A549 (cell line): ENCODE results near the gene NGFR. TPM values are rescaled to one million over a fixed set of nuclear protein-coding genes. Genes with fewer than 3 reads are reported as not detected.

Source experiments
- ATAC-seq, 2 experiments: fragments of 200-7000 bp in 1 of 2; fragments of >200 bp in 1 of 2; cut with Nextera tagmentation in 1 of 2; cut with Tn5 transposase in 1 of 2; 3 replicates each; pipeline versions ENCODE4 v1.8.0 to v1.9.1; 2018 to 2020; ENCODE audit warnings: mild to moderate bottlenecking in 1 of 2, moderate library complexity in 1 of 2
- CTCF ChIA-PET: fragments of 300-600 bp; sonication (Branson Sonifier 250); formaldehyde crosslinking; extraction: SDS; loops from one replicate; lab custom pipeline; 2021; ENCODE audit warnings: antibody characterized with exemption, inconsistent platforms; lab: Yijun Ruan, JAX
- POLR2A ChIA-PET: fragments of 350-600 bp; formaldehyde crosslinking; extraction: SDS; loops from one replicate; lab custom pipeline; 2021; ENCODE audit warnings: antibody characterized with exemption, inconsistent platforms; lab: Yijun Ruan, JAX
- DNase-seq, 2 experiments: peaks; one replicate each; pipeline versions ENCODE4 v3.0.0 to v3.0.0-alpha.2; 2011 to 2016; ENCODE audit warnings: low read depth in 1 of 2, low spot score in 1 of 2
- FAIRE-seq: peaks from 2 replicates; lab custom pipeline; 2011; peaks lifted over from hg19 to GRCh38; lab: Jason Lieb, UNC
- H3K27ac ChIP-seq, 2 experiments: fragments of >200 bp; sonication (Bioruptor Twin); formaldehyde crosslinking; 3 replicates each; pipeline ENCODE4 v1.5.1; 2016 to 2017
- H3K4me1 ChIP-seq: fragments of >200 bp; sonication (Bioruptor Twin); formaldehyde crosslinking; 3 replicates; pipeline ENCODE4 v1.6.1; 2016
- H3K4me2 ChIP-seq: fragments of >200 bp; sonication (Bioruptor Twin); formaldehyde crosslinking; 3 replicates; pipeline ENCODE4 v1.6.1; 2016
- H3K4me3 ChIP-seq: fragments of >200 bp; sonication (Bioruptor Twin); formaldehyde crosslinking; 3 replicates; pipeline ENCODE4 v1.5.1; 2016
- H3K9me3 ChIP-seq: fragments of >200 bp; sonication (Bioruptor Twin); formaldehyde crosslinking; 3 replicates; pipeline ENCODE4 v1.6.1; 2016
- BHLHE40 ChIP-seq: IDR thresholded peaks from 2 replicates; pipeline ENCODE4 v1.6.1; 2012; ENCODE audit warnings: low read depth, low read length, inconsistent platforms
- CBX8 ChIP-seq: fragments of 200-600 bp; sonication (generic); IDR thresholded peaks from 2 replicates; pipeline ENCODE4 v1.6.1; 2016
- CEBPB ChIP-seq, 2 experiments: fragments of >200 bp in 1 of 2; sonication (Bioruptor Twin) in 1 of 2; formaldehyde crosslinking in 1 of 2; IDR thresholded peaks; 2 replicates each; pipeline ENCODE4 v1.6.1; 2012 to 2016
- EHF ChIP-seq: fragments of 250-450 bp; sonication (Bioruptor Pico); IDR thresholded peaks from 2 replicates; pipeline ENCODE4 v1.5.0; 2020; ENCODE audit warnings: mild to moderate bottlenecking
- ELK1 ChIP-seq: fragments of 150-350 bp; IDR thresholded peaks from 2 replicates; pipeline ENCODE4 v1.6.1; 2014; ENCODE audit warnings: low read depth, mild to moderate bottlenecking, low read length
- FOSB ChIP-seq: fragments of 250-450 bp; sonication (Bioruptor Pico); IDR thresholded peaks from 2 replicates; pipeline ENCODE4 v1.5.0; 2020; ENCODE audit warnings: mild to moderate bottlenecking, moderate library complexity
- FOSL2 ChIP-seq, 2 experiments: fragments of 450-650 bp in 1 of 2; fragments of >200 bp in 1 of 2; sonication (Bioruptor Twin) in 1 of 2; formaldehyde crosslinking; IDR thresholded peaks; 2 replicates each; pipeline versions ENCODE4 v1.5.0 to v1.6.1; 2016 to 2020; ENCODE audit warnings: mild to moderate bottlenecking in 1 of 2, moderate library complexity in 1 of 2
- FOXS1 ChIP-seq: fragments of 250-450 bp; sonication (Bioruptor Pico); IDR thresholded peaks from 2 replicates; pipeline ENCODE4 v1.5.0; 2020; ENCODE audit warnings: mild to moderate bottlenecking, moderate library complexity
- GATA3 ChIP-seq: IDR thresholded peaks from 2 replicates; pipeline ENCODE4 v1.6.1; 2012; ENCODE audit warnings: borderline replicate concordance
- HDAC2 ChIP-seq: fragments of 200-600 bp; sonication (generic); IDR thresholded peaks from 2 replicates; pipeline ENCODE4 v1.6.1; 2016
- HEYL ChIP-seq: fragments of 250-450 bp; sonication (Bioruptor Pico); IDR thresholded peaks from 2 replicates; pipeline ENCODE4 v1.8.0; 2021; ENCODE audit warnings: mild to moderate bottlenecking, moderate library complexity
- HOXB5 ChIP-seq: fragments of 250-450 bp; sonication (Bioruptor Pico); IDR thresholded peaks from 2 replicates; pipeline ENCODE4 v1.5.0; 2020; ENCODE audit warnings: mild to moderate bottlenecking, moderate library complexity
- JUN ChIP-seq, 2 experiments: fragments of >200 bp; sonication (Bioruptor Twin); formaldehyde crosslinking; IDR thresholded peaks; 2 replicates in 1 of 2; 3 replicates in 1 of 2; pipeline ENCODE4 v1.6.1; 2016 to 2017
- JUNB ChIP-seq: fragments of >200 bp; sonication (Bioruptor Twin); formaldehyde crosslinking; IDR thresholded peaks from 2 replicates; pipeline ENCODE4 v1.6.1; 2016
- MAFK ChIP-seq: fragments of 450-650 bp; IDR thresholded peaks from 2 replicates; pipeline ENCODE4 v1.6.1; 2014; ENCODE audit not compliant: partially characterized antibody
- MYC ChIP-seq: IDR thresholded peaks from 2 replicates; pipeline ENCODE4 v1.6.1; 2012; ENCODE audit warnings: mild to moderate bottlenecking, inconsistent platforms, low read length, improper control_type of control experiment, borderline replicate concordance
- NFE2L2 ChIP-seq: fragments of 150-350 bp; conservative IDR thresholded peaks from 2 replicates; pipeline ENCODE4 v1.6.1; 2014; ENCODE audit warnings: low read length
- PBX3 ChIP-seq: IDR thresholded peaks from 2 replicates; pipeline ENCODE4 v1.6.1; 2012
- PHF8 ChIP-seq: fragments of 200-600 bp; sonication (generic); IDR thresholded peaks from 2 replicates; pipeline ENCODE4 v1.6.1; 2016; ENCODE audit warnings: low read depth, mild to moderate bottlenecking, antibody characterized with exemption, moderate library complexity, borderline replicate concordance
- POLR2AphosphoS2 ChIP-seq: conservative IDR thresholded peaks from 2 replicates; pipeline ENCODE4 v1.6.1; 2012; ENCODE audit warnings: low read length, improper control_type of control experiment, inconsistent platforms
- RARB ChIP-seq: fragments of 250-450 bp; sonication (Bioruptor Pico); IDR thresholded peaks from 2 replicates; pipeline ENCODE4 v1.8.0; 2021; ENCODE audit warnings: mild to moderate bottlenecking, moderate library complexity
- REST ChIP-seq: fragments of 200-600 bp; sonication (generic); IDR thresholded peaks from 2 replicates; pipeline ENCODE4 v1.6.1; 2016; ENCODE audit warnings: antibody characterized with exemption, mild to moderate bottlenecking, moderate library complexity
- SMC3 ChIP-seq: fragments of >200 bp; sonication (Bioruptor Twin); formaldehyde crosslinking; IDR thresholded peaks from 3 replicates; pipeline ENCODE4 v1.6.1; 2018; ENCODE audit warnings: inconsistent platforms
- TFCP2L1 ChIP-seq: fragments of 250-450 bp; sonication (Bioruptor Pico); IDR thresholded peaks from 2 replicates; pipeline ENCODE4 v1.5.0; 2021; ENCODE audit warnings: mild to moderate bottlenecking
- TP53 ChIP-seq: fragments of 250-450 bp; sonication (Bioruptor Pico); IDR thresholded peaks from 2 replicates; pipeline ENCODE4 v1.5.0; 2021; ENCODE audit warnings: mild to moderate bottlenecking, moderate library complexity
- USF2 ChIP-seq: fragments of 450-650 bp; IDR thresholded peaks from 2 replicates; pipeline ENCODE4 v1.6.1; 2014; ENCODE audit warnings: antibody characterized with exemption
- ZFP36 ChIP-seq: fragments of 450-650 bp; IDR thresholded peaks from 2 replicates; pipeline ENCODE4 v1.6.1; 2014; ENCODE audit warnings: borderline replicate concordance; ENCODE audit not compliant: partially characterized antibody
- ZSCAN20 ChIP-seq: fragments of 250-450 bp; sonication (Bioruptor Pico); IDR thresholded peaks from 2 replicates; pipeline ENCODE4 v1.8.0; 2022; ENCODE audit warnings: mild to moderate bottlenecking, moderate library complexity
- WGBS: methylation state at CpG from one replicate; pipeline ENCODE4 v1.1.6; 2017; ENCODE audit errors: missing lambda C conversion rate; 5-methylcytosine and 5-hydroxymethylcytosine counted together
- polyA plus RNA-seq, 4 experiments: library from polyadenylated mRNA; depleted of rRNA in 3 of 4; stranded (reverse); fragments of >200 nt; fragmentation: RNase III in 1 of 4; extraction: RNeasy Plus Mini Kit Qiagen cat#74134 plus additional on column Dnase treatment in 1 of 4; gene quantifications; 2 replicates in 3 of 4; 3 replicates in 1 of 4; pipeline ENCODE4 v1.2.3, GENCODE V29; 2011 to 2017
- TF ChIP-seq, protein P1 (sequence below): fragments of >200 bp; sonication (Bioruptor Twin); formaldehyde crosslinking; IDR thresholded peaks from 3 replicates; pipeline ENCODE4 v1.6.1; 2016
- TF ChIP-seq, protein P2 (sequence below): IDR thresholded peaks from 2 replicates; pipeline ENCODE4 v1.6.1; 2012

NGFR gene
- polyA plus RNA-seq, 2 of the 4 experiments (the other 2 are of a cell fraction): 0.13 to 0.18 TPM

DNA sequence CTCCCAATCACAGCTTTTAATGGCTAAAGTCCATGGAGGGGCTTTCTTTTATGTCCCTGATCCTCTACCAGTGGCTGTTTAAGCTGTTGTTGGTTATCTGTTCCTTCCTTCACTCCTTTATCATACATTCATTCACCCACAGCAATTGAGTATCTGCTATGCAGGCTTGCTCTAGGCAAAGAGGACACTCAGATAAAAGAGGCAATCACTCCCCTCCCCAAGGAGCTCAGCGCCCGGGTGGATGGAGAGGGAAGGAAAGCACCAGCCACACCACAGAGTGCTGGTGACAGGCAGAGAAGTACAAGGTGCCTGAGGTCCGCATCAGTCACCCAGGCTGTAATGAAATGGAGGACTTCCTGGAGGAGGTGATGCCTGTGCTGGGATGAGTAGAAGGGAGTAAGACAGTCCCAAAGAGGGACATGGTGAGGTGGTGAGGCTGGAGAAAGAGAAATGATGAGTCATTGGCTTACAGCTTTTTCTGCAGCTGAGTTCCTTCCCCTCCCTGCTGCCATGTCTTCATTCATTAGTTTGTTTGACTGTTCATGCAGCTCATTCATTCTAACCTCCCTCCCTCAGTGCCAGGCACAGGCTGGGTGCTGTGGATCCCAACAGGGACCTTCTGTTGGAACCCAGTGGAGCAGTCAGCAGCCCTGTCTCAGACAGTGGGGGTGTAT, 12.8 kb upstream of the NGFR start:
- FAIRE-seq: no peak
- ATAC-seq: peak in 1 of 2 experiments; percentile 28; a peak in 2 of 6 replicates
- CTCF ChIA-PET: interaction anchor here (1.1 to 7.7 kb wide), 8 partner anchors 11 to 516 kb away, joined by 3 to 62 read pairs (median 5); partner anchors contain the start of gene NGFR
- no peak overlapping the region for H3K4me2 ChIP-seq
- TF ChIP-seq REST (no peak), ELK1 (no peak), RARB (CRISPR knock-in tag) (no peak), MAFK (peak; percentile 82), BHLHE40 (no peak), TP53 (CRISPR knock-in tag) (no peak), GATA3 (no peak), EHF (no peak), HDAC2 (no peak), FOXS1 (CRISPR knock-in tag) (no peak), JUNB (no peak), JUN (IDR thresholded peaks at IDR 0.05) (no peak), CBX8 (no peak), ZSCAN20 (CRISPR knock-in tag) (no peak), ZFP36 (peak; percentile 93), HEYL (CRISPR knock-in tag) (no peak), POLR2AphosphoS2 (no peak), MYC (no peak), HOXB5 (CRISPR knock-in tag) (no peak), FOSL2 (IDR thresholded peaks at IDR 0.05) (no peak), FOSL2 (CRISPR knock-in tag; IDR thresholded peaks at IDR 0.05) (peak; percentile 66), USF2 (no peak), SMC3 (no peak), CEBPB (IDR thresholded peaks at IDR 0.05) (no peak), TFCP2L1 (no peak), PHF8 (no peak), NFE2L2 (peak; percentile 79), PBX3 (no peak), FOSB (CRISPR knock-in tag) (no peak)
- TF ChIP-seq, protein P1, sequence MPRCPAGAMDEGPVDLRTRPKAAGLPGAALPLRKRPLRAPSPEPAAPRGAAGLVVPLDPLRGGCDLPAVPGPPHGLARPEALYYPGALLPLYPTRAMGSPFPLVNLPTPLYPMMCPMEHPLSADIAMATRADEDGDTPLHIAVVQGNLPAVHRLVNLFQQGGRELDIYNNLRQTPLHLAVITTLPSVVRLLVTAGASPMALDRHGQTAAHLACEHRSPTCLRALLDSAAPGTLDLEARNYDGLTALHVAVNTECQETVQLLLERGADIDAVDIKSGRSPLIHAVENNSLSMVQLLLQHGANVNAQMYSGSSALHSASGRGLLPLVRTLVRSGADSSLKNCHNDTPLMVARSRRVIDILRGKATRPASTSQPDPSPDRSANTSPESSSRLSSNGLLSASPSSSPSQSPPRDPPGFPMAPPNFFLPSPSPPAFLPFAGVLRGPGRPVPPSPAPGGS: no peak
- TF ChIP-seq, protein P2, sequence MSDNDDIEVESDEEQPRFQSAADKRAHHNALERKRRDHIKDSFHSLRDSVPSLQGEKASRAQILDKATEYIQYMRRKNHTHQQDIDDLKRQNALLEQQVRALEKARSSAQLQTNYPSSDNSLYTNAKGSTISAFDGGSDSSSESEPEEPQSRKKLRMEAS: no peak
- TF ChIP-seq, all 56 proteins: peak for 4
- no peaks in the 10 kb centered on the region for H3K9me3 ChIP-seq
- H3K4me1 ChIP-seq: peaks cover 8% of the 10 kb centered on the region
- 87% methylated on average over 3 of the region's 3 CpGs for WGBS
- peak overlapping the region in 1 of 2 experiments; percentile 54; a peak in 2 of 6 replicates for H3K27ac ChIP-seq
- DNase-seq: peak in 1 of 2 experiments; percentile 35
- POLR2A ChIA-PET: no interaction called here
- H3K4me3 ChIP-seq: no peak overlapping the region
